Testis (tissue), 3 donors: ENCODE data around the gene MEIS2. TPM values are rescaled to one million over a fixed set of nuclear protein-coding genes. Genes with fewer than 3 reads are reported as not detected.

Experiments
- DNase-seq: peaks from one replicate; pipeline ENCODE4 v3.0.0-alpha.2; 2019
- H3K27ac ChIP-seq, 2 donors: fragments of 200-600 bp; sonication (generic); one replicate each; pipeline ENCODE4 v1.5.1; 2019
- H3K27me3 ChIP-seq: fragments of 200-600 bp; sonication (generic); one replicate; pipeline ENCODE4 v1.5.1; 2019
- H3K36me3 ChIP-seq: fragments of 200-600 bp; sonication (generic); one replicate; pipeline ENCODE4 v1.5.1; 2017; ENCODE audit warnings: low read depth; ENCODE audit errors: missing control alignments
- H3K4me1 ChIP-seq: fragments of 200-600 bp; sonication (generic); one replicate; pipeline ENCODE4 v1.5.1; 2019
- H3K4me3 ChIP-seq, 2 donors: fragments of 200-600 bp; sonication (generic); one replicate each; pipeline ENCODE4 v1.5.1; 2017 to 2019
- H3K9me3 ChIP-seq: fragments of 200-600 bp; sonication (generic); one replicate; pipeline ENCODE4 v1.5.1; 2017
- POLR2A ChIP-seq: fragments of 450-650 bp; IDR thresholded peaks from one replicate; pipeline ENCODE4 v1.6.1; 2017; ENCODE audit warnings: antibody characterized with exemption, mild to moderate bottlenecking, moderate library complexity
- WGBS, 2 donors: methylation state at CpG; one replicate each; pipeline ENCODE4 v1.1.5; 2018; 5-methylcytosine and 5-hydroxymethylcytosine counted together
- intact Hi-C: fragments of 100-400 bp; cut with DNase I; formaldehyde crosslinking; loops from one replicate; pipeline ENCODE4 v1.15.1; 2023; ENCODE audit warnings: low total_unique reads
- polyA plus RNA-seq: library from polyadenylated mRNA; stranded (reverse); fragments of 350-450 nt; fragmentation: Illumina TruSeq; extraction: RNeasy Lipid Tissue Mini Kit (QIAGEN cat#74804); gene quantifications from one replicate; pipeline ENCODE4 v1.2.3, GENCODE V29; 2014; ENCODE audit warnings: low read depth, low replicate concordance; ENCODE audit not compliant: insufficient read depth
- total RNA-seq, 2 donors: library from RNA; depleted of rRNA; stranded (reverse); fragments of >200 nt; gene quantifications; one replicate each; pipeline ENCODE4 v1.2.3, GENCODE V29; 2016
- TF ChIP-seq, protein P1 (sequence below), 3 experiments: fragments of 450-650 bp in 2 of 3; fragments of 200-600 bp in 1 of 3; sonication (generic) in 1 of 3; IDR thresholded peaks; one replicate each; pipeline ENCODE4 v1.5.1; 2016 to 2019; ENCODE audit warnings: antibody characterized with exemption in 3 of 3, mild to moderate bottlenecking in 2 of 3, moderate library complexity in 1 of 3

MEIS2 gene
- total and polyA plus RNA-seq, 3 donors from 2014 or later: 7.0 to 19.4 (median 15.7) TPM

GRCh38 chr15:37053166-37053565, 47.2 kb downstream of the MEIS2 start:
- WGBS, 2 donors: 69 to 82% methylated on average over 6 of the region's 6 CpGs
- H3K36me3 ChIP-seq: peaks cover 3% of the 10 kb centered on the region
- DNase-seq: no peak
- intact Hi-C loops: no loop called here
- H3K27ac ChIP-seq: no peak overlapping the region
- no peak for TF ChIP-seq POLR2A
- TF ChIP-seq, protein P1, sequence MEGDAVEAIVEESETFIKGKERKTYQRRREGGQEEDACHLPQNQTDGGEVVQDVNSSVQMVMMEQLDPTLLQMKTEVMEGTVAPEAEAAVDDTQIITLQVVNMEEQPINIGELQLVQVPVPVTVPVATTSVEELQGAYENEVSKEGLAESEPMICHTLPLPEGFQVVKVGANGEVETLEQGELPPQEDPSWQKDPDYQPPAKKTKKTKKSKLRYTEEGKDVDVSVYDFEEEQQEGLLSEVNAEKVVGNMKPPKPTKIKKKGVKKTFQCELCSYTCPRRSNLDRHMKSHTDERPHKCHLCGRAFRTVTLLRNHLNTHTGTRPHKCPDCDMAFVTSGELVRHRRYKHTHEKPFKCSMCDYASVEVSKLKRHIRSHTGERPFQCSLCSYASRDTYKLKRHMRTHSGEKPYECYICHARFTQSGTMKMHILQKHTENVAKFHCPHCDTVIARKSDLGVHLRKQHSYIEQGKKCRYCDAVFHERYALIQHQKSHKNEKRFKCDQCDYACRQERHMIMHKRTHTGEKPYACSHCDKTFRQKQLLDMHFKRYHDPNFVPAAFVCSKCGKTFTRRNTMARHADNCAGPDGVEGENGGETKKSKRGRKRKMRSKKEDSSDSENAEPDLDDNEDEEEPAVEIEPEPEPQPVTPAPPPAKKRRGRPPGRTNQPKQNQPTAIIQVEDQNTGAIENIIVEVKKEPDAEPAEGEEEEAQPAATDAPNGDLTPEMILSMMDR (IDR thresholded peaks at IDR 0.05): no peak
- H3K27me3 ChIP-seq: no peaks in the 10 kb centered on the region
- H3K9me3 ChIP-seq: no peaks in the 10 kb centered on the region
- no peak overlapping the region for H3K4me3 ChIP-seq
- no peaks in the 10 kb centered on the region for H3K4me1 ChIP-seq

GRCh38 chr15:37050345-37050744, 50.0 kb downstream of the MEIS2 start:
- no peaks in the 10 kb centered on the region for H3K27me3 ChIP-seq
- H3K4me3 ChIP-seq: no peak overlapping the region
- TF ChIP-seq, protein P1 (IDR thresholded peaks at IDR 0.05): no peak
- TF ChIP-seq POLR2A: no peak
- no peak overlapping the region for H3K27ac ChIP-seq
- DNase-seq: no peak
- no peaks in the 10 kb centered on the region for H3K36me3 ChIP-seq
- no peaks in the 10 kb centered on the region for H3K9me3 ChIP-seq
- WGBS, 2 donors: 90 to 93% methylated on average over 3 of the region's 3 CpGs
- intact Hi-C loops: no loop called here
- H3K4me1 ChIP-seq: no peaks in the 10 kb centered on the region

DNA sequence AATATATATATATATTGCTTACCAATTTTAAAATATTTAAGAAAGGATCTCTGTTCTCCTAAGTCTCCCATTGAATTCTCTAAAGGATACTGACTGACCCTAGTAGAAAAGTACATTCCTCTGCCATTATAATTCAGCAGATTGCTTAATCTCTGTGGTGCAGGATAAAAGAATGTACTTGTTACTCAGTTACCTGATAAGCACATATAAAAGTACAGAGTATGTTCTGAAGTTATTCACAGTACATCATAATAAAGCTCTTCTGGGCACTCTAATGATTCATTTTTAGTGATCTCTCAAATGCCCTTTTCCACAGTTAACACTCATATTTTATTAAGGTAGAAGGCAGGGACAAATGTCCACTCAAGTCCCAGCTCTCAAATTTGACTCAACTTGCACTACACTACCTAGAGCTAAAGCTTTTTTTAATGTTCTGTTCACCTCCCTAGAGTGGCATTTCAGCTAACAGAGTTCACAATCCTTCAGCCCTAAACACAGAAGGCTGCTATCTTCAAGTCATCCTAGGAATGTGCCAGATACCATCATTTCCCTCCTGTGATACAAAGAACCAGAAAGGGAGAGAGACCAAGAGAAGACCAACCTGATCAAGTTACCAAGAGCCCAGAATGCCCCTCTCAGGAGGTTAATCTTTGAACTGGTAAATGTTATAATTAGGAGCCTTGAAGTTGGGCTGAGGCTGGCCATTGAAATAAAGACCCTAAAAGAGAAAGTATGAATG, 53.3 kb downstream of the MEIS2 start:
- no peaks in the 10 kb centered on the region for H3K36me3 ChIP-seq
- no peaks in the 10 kb centered on the region for H3K27me3 ChIP-seq
- no peak for DNase-seq
- H3K27ac ChIP-seq: no peak overlapping the region
- H3K9me3 ChIP-seq: no peaks in the 10 kb centered on the region
- H3K4me1 ChIP-seq: no peaks in the 10 kb centered on the region
- intact Hi-C loops: no loop called here
- H3K4me3 ChIP-seq: no peak overlapping the region
- TF ChIP-seq, protein P1 (IDR thresholded peaks at IDR 0.05): no peak
- TF ChIP-seq POLR2A: no peak

DNA sequence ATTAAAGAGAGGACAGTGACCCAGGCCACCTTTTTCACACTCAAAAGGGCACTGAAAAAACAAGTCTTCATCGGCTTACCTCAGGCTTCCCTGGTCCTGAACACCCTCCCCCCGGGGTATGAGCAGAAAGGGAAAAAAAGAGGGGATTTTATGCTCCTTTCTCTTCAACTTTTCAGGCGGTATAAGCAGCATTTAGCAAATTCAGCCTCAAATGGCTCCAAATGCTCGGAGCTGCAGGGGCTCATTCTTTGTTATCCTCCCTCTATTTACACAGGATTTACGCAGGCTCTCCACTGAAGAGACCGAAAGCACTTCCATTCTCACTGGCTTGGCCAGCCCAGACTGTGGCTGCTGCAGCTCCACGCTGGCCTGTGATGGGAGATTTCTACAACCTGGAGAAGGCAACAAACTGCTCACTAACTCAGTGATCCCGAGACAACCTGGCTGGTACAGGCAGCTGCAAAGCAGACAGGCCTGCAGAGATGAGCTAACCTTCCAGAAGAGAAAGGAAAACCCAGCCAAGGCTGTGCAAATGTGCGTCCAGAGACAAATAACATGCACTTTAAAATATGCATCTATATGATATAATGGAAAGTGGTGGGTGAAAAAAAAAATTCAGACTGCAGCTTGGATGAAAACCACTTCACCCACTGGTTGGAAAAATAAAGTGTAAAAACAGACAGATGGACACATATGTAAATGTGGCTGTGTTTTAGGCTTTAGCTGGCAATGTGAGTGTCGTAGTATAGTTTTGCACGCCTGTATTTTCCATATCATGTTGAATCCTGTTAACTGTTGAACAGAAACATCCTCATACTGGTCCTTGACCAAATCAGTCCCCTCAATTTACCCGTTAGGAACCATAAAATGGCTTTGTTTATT, 54.2 kb downstream of the MEIS2 start:
- no peak for DNase-seq
- H3K36me3 ChIP-seq: no peaks in the 10 kb centered on the region
- H3K4me3 ChIP-seq: no peak overlapping the region
- no peak overlapping the region for H3K27ac ChIP-seq
- H3K27me3 ChIP-seq: no peaks in the 10 kb centered on the region
- WGBS, 2 donors: 77 to 89% methylated on average over 12 of the region's 12 CpGs
- no peaks in the 10 kb centered on the region for H3K9me3 ChIP-seq
- no peaks in the 10 kb centered on the region for H3K4me1 ChIP-seq
- intact Hi-C loops: no loop called here
- TF ChIP-seq, protein P1 (IDR thresholded peaks at IDR 0.05): no peak
- no peak for TF ChIP-seq POLR2A
